Nephron (organoid): ENCODE results near the gene PARVB.
A peak's percentile ranks its signal among the peaks of the same experiment; 100 is the strongest.

ENCODE experiments used
- H3K27ac Mint-ChIP-seq, 3 experiments: 2 replicates each; pipeline ENCODE4 v1.8.0; 2020; ENCODE audit warnings: mixed read lengths in 3 of 3, mild to moderate bottlenecking in 2 of 3, moderate library complexity in 1 of 3
- H3K27me3 Mint-ChIP-seq: 2 replicates; pipeline ENCODE4 v1.8.0; 2021; ENCODE audit warnings: low read depth, mild to moderate bottlenecking, moderate library complexity, mixed read lengths
- H3K36me3 Mint-ChIP-seq: 2 replicates; pipeline ENCODE4 v1.8.0; 2020; ENCODE audit warnings: low read depth, mixed read lengths
- H3K4me1 Mint-ChIP-seq: 2 replicates; pipeline ENCODE4 v1.8.0; 2020; ENCODE audit warnings: mixed read lengths
- H3K4me3 Mint-ChIP-seq, 3 experiments: 2 replicates each; pipeline ENCODE4 v1.8.0; 2020; ENCODE audit warnings: mild to moderate bottlenecking in 3 of 3, mixed read lengths in 3 of 3, moderate library complexity in 2 of 3
- H3K9me3 Mint-ChIP-seq: 2 replicates; pipeline ENCODE4 v1.8.0; 2020; ENCODE audit warnings: mixed read lengths
- TF ChIP-seq, protein P1 (sequence below), 3 experiments: fragments of 200-600 bp; sonication (generic); IDR thresholded peaks; one replicate each; pipeline ENCODE4 v1.5.0; 2021; ENCODE audit warnings: antibody characterized with exemption in 3 of 3; ENCODE audit not compliant: unreplicated experiment in 3 of 3

The PARVB gene

DNA sequence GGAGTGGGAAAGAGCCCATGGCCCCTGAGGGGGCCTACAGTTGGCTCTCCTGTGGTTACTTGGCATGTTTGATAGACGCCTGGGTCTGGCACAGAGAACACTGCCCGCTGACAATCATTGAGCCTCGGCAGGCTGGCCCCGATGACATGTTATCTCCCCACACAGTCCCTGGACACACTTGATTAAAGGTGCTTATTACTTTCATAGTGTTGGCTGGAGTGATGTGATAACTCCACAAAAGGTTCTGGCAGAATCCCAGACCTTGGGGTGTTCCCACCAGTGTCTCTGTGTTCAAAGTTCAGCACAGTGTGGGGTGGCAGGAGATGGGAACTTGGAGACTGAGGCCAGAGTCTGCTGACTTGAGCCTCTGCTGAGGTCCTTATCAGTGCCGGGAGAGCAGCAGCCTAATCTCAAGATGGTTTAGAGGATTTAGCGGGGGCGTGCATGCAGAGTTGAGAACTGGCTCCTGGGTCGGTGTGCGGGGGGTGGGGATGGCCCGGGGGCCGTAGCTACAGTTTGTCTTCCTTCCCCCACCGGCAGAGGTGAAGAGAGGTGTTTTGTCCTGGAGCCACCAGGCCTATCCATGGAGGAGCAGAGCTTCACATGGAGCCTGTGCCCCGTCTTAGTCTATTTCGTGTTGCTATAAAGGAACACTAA is 22.5 kb downstream of the PARVB start:
- Mint-ChIP-seq H3K9me3 (peaks cover 4% of the 10 kb centered on the region), H3K27ac (no peak overlapping the region), H3K36me3 (no peaks in the 10 kb centered on the region), H3K4me1 (peaks cover 24% of the 10 kb centered on the region), H3K27me3 (peaks cover 5% of the 10 kb centered on the region), H3K4me3 (no peak overlapping the region)
- TF ChIP-seq, protein P1, sequence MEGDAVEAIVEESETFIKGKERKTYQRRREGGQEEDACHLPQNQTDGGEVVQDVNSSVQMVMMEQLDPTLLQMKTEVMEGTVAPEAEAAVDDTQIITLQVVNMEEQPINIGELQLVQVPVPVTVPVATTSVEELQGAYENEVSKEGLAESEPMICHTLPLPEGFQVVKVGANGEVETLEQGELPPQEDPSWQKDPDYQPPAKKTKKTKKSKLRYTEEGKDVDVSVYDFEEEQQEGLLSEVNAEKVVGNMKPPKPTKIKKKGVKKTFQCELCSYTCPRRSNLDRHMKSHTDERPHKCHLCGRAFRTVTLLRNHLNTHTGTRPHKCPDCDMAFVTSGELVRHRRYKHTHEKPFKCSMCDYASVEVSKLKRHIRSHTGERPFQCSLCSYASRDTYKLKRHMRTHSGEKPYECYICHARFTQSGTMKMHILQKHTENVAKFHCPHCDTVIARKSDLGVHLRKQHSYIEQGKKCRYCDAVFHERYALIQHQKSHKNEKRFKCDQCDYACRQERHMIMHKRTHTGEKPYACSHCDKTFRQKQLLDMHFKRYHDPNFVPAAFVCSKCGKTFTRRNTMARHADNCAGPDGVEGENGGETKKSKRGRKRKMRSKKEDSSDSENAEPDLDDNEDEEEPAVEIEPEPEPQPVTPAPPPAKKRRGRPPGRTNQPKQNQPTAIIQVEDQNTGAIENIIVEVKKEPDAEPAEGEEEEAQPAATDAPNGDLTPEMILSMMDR (IDR thresholded peaks at IDR 0.05; ENCODE audit: unreplicated experiment in 3 of 3): no peak

DNA sequence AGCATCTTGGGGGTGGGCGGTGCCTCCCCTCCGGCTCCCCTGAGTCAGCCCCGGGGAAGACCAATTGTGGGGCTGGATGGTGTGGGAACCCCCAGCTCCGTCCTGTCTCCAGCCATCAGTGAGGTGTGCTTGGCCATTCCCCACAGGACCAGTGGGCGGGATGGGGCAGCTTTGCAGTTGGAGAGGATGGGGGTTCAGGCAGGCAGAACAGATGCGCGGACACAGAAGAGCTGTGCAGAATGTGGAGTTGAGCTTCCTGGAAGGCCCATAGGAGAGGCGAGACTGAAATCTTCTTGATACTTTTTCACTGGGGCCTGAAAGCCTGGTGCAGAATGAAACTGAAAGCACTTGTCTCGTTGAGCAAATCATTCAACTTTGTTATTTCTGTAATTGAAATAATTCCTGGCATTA is 23.8 kb downstream of the PARVB start:
- H3K27me3 Mint-ChIP-seq: peaks cover 5% of the 10 kb centered on the region
- peaks cover 30% of the 10 kb centered on the region for H3K4me1 Mint-ChIP-seq
- TF ChIP-seq, protein P1 (IDR thresholded peaks at IDR 0.05; ENCODE audit: unreplicated experiment in 3 of 3): no peak
- no peak overlapping the region for H3K4me3 Mint-ChIP-seq
- H3K9me3 Mint-ChIP-seq: peaks cover 4% of the 10 kb centered on the region
- no peaks in the 10 kb centered on the region for H3K36me3 Mint-ChIP-seq
- H3K27ac Mint-ChIP-seq: no peak overlapping the region

DNA sequence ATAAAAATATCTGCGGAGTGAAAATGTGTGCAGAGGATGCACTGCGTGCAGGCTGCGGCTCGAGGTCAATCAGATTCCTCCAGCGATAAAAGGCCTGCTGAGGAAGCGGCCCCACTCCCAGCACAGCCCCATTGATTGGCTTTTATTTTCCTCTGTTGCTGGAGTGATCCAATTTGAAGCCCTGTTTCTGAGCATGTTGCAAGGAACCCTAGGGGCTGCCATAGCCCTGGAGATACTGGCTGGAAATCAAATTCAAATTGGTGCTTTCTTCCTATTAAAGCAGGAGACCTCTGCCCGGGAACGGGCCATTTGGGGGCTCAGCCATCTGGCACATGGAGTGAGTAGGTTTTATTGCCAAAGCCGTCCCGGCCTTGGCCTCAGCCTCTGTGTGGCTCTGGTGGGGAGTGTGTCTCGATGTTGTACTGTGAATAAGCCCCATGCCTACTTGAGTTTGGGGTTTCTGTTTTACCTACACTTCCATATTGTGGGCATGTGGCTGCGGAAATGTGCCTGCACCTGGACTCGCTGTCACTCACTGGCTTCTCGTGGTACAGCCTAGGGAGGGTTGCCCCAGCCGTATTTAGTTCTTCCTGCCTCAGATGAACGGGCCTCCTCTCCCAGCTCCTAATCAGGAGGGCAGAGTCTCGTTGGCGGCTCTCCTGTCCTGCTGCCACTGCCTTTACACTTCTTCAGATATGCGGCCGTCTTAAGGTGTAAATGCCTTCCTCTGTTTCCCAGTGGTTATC is 25.6 kb downstream of the PARVB start:
- Mint-ChIP-seq H3K9me3 (peaks cover 4% of the 10 kb centered on the region), H3K4me3 (no peak overlapping the region), H3K27ac (peak overlapping the region in 1 of 3 experiments; percentile 72), H3K36me3 (no peaks in the 10 kb centered on the region), H3K27me3 (peaks cover 5% of the 10 kb centered on the region), H3K4me1 (peaks cover 30% of the 10 kb centered on the region)
- TF ChIP-seq, protein P1 (IDR thresholded peaks at IDR 0.05; ENCODE audit: unreplicated experiment in 3 of 3): no peak

DNA sequence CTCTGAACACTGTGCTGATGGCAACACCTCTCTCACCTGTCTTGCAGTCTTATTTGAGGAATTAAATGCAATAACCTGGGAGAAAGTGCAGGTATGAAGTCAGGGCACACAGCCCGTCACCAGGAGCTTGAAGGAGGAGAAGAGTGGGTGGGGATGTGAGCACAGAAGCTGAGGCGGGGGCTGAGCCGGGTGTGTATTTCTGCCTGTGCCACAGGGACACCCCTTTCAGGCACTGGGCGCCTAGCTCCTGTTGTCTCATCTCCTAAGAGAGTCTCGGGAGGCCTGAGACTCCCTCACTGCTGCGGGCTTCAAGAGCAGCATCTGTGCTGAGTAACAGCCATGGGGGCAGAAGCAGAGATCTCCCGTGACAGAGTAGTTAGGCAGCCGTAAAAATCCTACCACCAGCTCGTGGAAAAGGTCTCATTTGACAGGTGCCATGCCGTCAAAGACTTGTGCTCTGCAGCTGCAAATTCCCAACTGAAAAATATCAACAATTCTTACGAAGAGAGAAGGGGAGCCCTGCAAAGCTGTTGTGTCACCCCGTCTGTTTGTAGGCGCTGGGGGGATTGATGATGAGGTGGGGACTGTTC is 26.8 kb downstream of the PARVB start:
- Mint-ChIP-seq H3K9me3 (no peaks in the 10 kb centered on the region), H3K4me3 (no peak overlapping the region), H3K27me3 (peaks cover 5% of the 10 kb centered on the region), H3K36me3 (no peaks in the 10 kb centered on the region), H3K27ac (no peak overlapping the region), H3K4me1 (peaks cover 30% of the 10 kb centered on the region)
- TF ChIP-seq, protein P1 (IDR thresholded peaks at IDR 0.05; ENCODE audit: unreplicated experiment in 3 of 3): no peak

DNA sequence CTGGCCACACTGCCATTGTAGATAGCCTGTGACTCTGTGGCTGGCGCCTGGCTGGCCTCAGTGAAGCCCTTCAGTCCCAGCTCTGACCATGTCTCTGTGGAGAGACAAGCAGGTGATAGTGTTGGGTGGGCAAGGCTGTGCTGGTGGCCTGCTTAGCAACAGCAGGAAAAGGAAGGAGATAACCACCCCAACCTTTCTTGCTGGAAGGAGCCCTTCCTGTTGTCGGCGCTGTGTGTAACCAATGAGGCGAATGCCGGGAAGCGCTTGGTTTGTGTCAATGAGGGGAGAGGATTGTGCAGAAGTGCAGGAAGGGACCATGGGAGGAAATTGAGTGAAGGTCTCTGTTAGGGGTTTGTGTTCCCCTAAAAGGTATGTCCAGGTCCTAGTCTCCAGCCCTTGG is 27.3 kb downstream of the PARVB start:
- TF ChIP-seq, protein P1 (IDR thresholded peaks at IDR 0.05; ENCODE audit: unreplicated experiment in 3 of 3): no peak
- H3K27me3 Mint-ChIP-seq: peaks cover 5% of the 10 kb centered on the region
- no peaks in the 10 kb centered on the region for H3K9me3 Mint-ChIP-seq
- no peaks in the 10 kb centered on the region for H3K36me3 Mint-ChIP-seq
- H3K27ac Mint-ChIP-seq: no peak overlapping the region
- H3K4me1 Mint-ChIP-seq: peaks cover 30% of the 10 kb centered on the region
- H3K4me3 Mint-ChIP-seq: no peak overlapping the region
